GM18909 (cell line): ENCODE measurements around the gene GPR17.
A peak's percentile ranks its signal among the peaks of the same experiment; 100 is the strongest.

Experiments used
- ATAC-seq: cut with Tn5 transposase; IDR thresholded peaks from one replicate; pipeline ENCODE4 v1.9.1; 2021; ENCODE audit warnings: mild to moderate bottlenecking; ENCODE audit not compliant: unreplicated experiment, poor library complexity

Gene GPR17

GRCh38 chr2:127639111-127639474, 6.9 kb upstream of the GPR17 start:
- ATAC-seq, result no peak

GRCh38 chr2:127640082-127641072, 5.6 kb upstream of the GPR17 start:
- peak; percentile 59 for ATAC-seq

- no peak for ATAC-seq
Measured at GRCh38 chr2:127641133-127641532, 4.8 kb upstream of the GPR17 start.

GRCh38 chr2:127641846-127642507, 4.0 kb upstream of the GPR17 start:
- ATAC-seq, result no peak

- ATAC-seq, result no peak
Measured at GRCh38 chr2:127642706-127643438, 3.1 kb upstream of the GPR17 start.

GRCh38 chr2:127643439-127644065, 2.4 kb upstream of the GPR17 start:
- no peak for ATAC-seq

- ATAC-seq, result no peak
Measured at GRCh38 chr2:127644066-127645025, 1.6 kb upstream of the GPR17 start.

- ATAC-seq, result no peak
Measured at GRCh38 chr2:127645026-127645394, 943 bp upstream of the GPR17 start.

GRCh38 chr2:127646487-127647241, 711 bp downstream of the GPR17 start:
- ATAC-seq, result no peak

GRCh38 chr2:127647242-127648190, 1.6 kb downstream of the GPR17 start:
- no peak for ATAC-seq

- ATAC-seq, result no peak
Measured at GRCh38 chr2:127648321-127648720, 2.4 kb downstream of the GPR17 start.

- no peak for ATAC-seq
Measured at GRCh38 chr2:127649100-127649611, 3.2 kb downstream of the GPR17 start.

- ATAC-seq, result peak; percentile 72
Measured at GRCh38 chr2:127649684-127650040, 3.7 kb downstream of the GPR17 start.

- ATAC-seq, result peak; percentile 19
Measured at GRCh38 chr2:127650041-127650784, 4.3 kb downstream of the GPR17 start.

GRCh38 chr2:127650785-127651380, 4.9 kb downstream of the GPR17 start:
- no peak for ATAC-seq

- no peak for ATAC-seq
Measured at GRCh38 chr2:127651381-127651809, 5.4 kb downstream of the GPR17 start.
